KOPT-K1 (cell line): ENCODE measurements around the gene ST7.
"Not testable (repeated sequence)": the region's sequence is repeated elsewhere in the genome, so short reads cannot be mapped to it uniquely, and the experiment has no call there.

ENCODE experiments used
- H3K27ac ChIP-seq: fragments of 200-600 bp; sonication (generic); 2 replicates; pipeline ENCODE4 v1.5.1; 2016; ENCODE audit warnings: antibody characterized with exemption, mild to moderate bottlenecking, low read depth, low read length; ENCODE audit not compliant: poor library complexity, severe bottlenecking
- H3K36me3 ChIP-seq: fragments of 200-600 bp; sonication (generic); 2 replicates; pipeline ENCODE4 v1.5.1; 2017; ENCODE audit warnings: antibody characterized with exemption, mild to moderate bottlenecking, low read length, moderate library complexity; ENCODE audit not compliant: insufficient read depth
- H3K9me3 ChIP-seq: fragments of 200-600 bp; sonication (generic); 2 replicates; pipeline ENCODE4 v1.5.1; 2017; ENCODE audit warnings: antibody characterized with exemption, low read length, mild to moderate bottlenecking; ENCODE audit not compliant: insufficient read depth, poor library complexity, severe bottlenecking

Gene ST7

GRCh38 chr7:117111535-117111934 is 158.2 kb downstream of the ST7 start:
- no peaks in the 10 kb centered on the region for H3K36me3 ChIP-seq
- H3K27ac ChIP-seq = no peak overlapping the region
- H3K9me3 ChIP-seq = no peaks in the 10 kb centered on the region

GRCh38 chr7:117112640-117113039 is 159.3 kb downstream of the ST7 start:
- H3K36me3 ChIP-seq = no peaks in the 10 kb centered on the region
- no peaks in the 10 kb centered on the region for H3K9me3 ChIP-seq
- H3K27ac ChIP-seq = no peak overlapping the region

GRCh38 chr7:117113871-117114270 is 160.6 kb downstream of the ST7 start:
- H3K9me3 ChIP-seq = no peaks in the 10 kb centered on the region
- no peak overlapping the region for H3K27ac ChIP-seq
- H3K36me3 ChIP-seq = no peaks in the 10 kb centered on the region

GRCh38 chr7:117114272-117114671 is 161.0 kb downstream of the ST7 start:
- Histone ChIP-seq H3K27ac (no peak overlapping the region), H3K9me3 (no peaks in the 10 kb centered on the region), H3K36me3 (no peaks in the 10 kb centered on the region)

- H3K9me3 ChIP-seq = no peaks in the 10 kb centered on the region
- H3K36me3 ChIP-seq = no peaks in the 10 kb centered on the region
- no peak overlapping the region for H3K27ac ChIP-seq
These were observed 162.9 kb downstream of the ST7 start for GRCh38 chr7:117116211-117116610.

- Histone ChIP-seq H3K36me3 (no peaks in the 10 kb centered on the region), H3K9me3 (no peaks in the 10 kb centered on the region), H3K27ac (no peak overlapping the region)
These were observed 163.9 kb downstream of the ST7 start for GRCh38 chr7:117117172-117117571.

GRCh38 chr7:117118579-117119180 is 165.4 kb downstream of the ST7 start:
- Histone ChIP-seq H3K9me3 (no peaks in the 10 kb centered on the region), H3K36me3 (no peaks in the 10 kb centered on the region), H3K27ac (no peak overlapping the region)

- no peaks in the 10 kb centered on the region for H3K36me3 ChIP-seq
- H3K27ac ChIP-seq = no peak overlapping the region
- no peaks in the 10 kb centered on the region for H3K9me3 ChIP-seq
These were observed 166.1 kb downstream of the ST7 start for GRCh38 chr7:117119192-117119924.

GRCh38 chr7:117120321-117120720 is 167.0 kb downstream of the ST7 start:
- H3K27ac ChIP-seq, H3K9me3 ChIP-seq: not testable (repeated sequence)

GRCh38 chr7:117122036-117122435 is 168.7 kb downstream of the ST7 start:
- not testable (repeated sequence) for H3K27ac ChIP-seq, H3K9me3 ChIP-seq, H3K36me3 ChIP-seq

More at GRCh38 chr7:117120321-117120720, 167.0 kb downstream of the ST7 start:
- H3K36me3 ChIP-seq = not testable (repeated sequence)

GRCh38 chr7:117122536-117122935 is 169.2 kb downstream of the ST7 start:
- Histone ChIP-seq H3K36me3 (no peaks in the 10 kb centered on the region), H3K27ac (no peak overlapping the region), H3K9me3 (no peaks in the 10 kb centered on the region)

GRCh38 chr7:117123311-117123926 is 170.1 kb downstream of the ST7 start:
- H3K9me3 ChIP-seq = no peaks in the 10 kb centered on the region
- H3K36me3 ChIP-seq = no peaks in the 10 kb centered on the region
- no peak overlapping the region for H3K27ac ChIP-seq

GRCh38 chr7:117124591-117125220 is 171.4 kb downstream of the ST7 start:
- no peaks in the 10 kb centered on the region for H3K36me3 ChIP-seq
- no peaks in the 10 kb centered on the region for H3K9me3 ChIP-seq
- no peak overlapping the region for H3K27ac ChIP-seq

- Histone ChIP-seq H3K27ac (no peak overlapping the region), H3K36me3 (no peaks in the 10 kb centered on the region), H3K9me3 (no peaks in the 10 kb centered on the region)
These were observed 173.4 kb downstream of the ST7 start for GRCh38 chr7:117126676-117127075.

GRCh38 chr7:117127585-117128168 is 174.4 kb downstream of the ST7 start:
- no peaks in the 10 kb centered on the region for H3K9me3 ChIP-seq
- H3K36me3 ChIP-seq = no peaks in the 10 kb centered on the region
- no peak overlapping the region for H3K27ac ChIP-seq
